CD4-positive, alpha-beta T cell treated with Interleukin-17A for 4 hours (primary cell): ENCODE results near the gene LRRC49.

Experiments used
- DNase-seq: peaks from one replicate; pipeline ENCODE4 v3.0.0-alpha.2; 2020; ENCODE audit warnings: mixed read lengths

LRRC49 gene

DNA sequence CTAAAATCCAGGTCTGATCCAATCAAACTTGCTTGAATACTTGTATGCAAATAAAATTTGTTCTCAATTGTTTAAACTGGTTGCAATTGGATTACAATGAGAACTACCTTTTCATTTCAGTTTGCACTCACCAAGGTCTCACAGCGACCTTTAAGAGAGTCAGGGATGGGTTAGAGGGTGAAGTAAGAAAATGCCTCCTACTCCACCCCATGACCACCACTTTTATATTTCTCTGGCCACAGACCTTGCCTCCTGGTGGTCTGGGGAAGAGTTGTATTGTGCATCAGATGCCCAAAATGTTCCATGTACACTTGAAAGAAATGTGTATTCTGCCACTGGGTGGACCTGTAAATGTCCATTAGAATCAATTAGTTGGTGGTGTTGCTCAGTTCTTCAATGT lies 206.3 kb downstream of the LRRC49 start:
- no peak for DNase-seq
